ENCODE data around the gene CBL. TPM values are rescaled to one million over a fixed set of nuclear protein-coding genes. Genes with fewer than 3 reads are reported as not detected.

CBL gene
- total RNA-seq, 4 donors from 2014 or later, result 20.2 to 29.2 (median 25.1) TPM

GRCh38 chr11:119342362-119343130 lies 136.4 kb downstream of the CBL start:
- Histone ChIP-seq H3K9me3 (no peaks in the 10 kb centered on the region), H3K36me3 (no peaks in the 10 kb centered on the region), H3K27ac (no peak overlapping the region), H3K4me1 (peaks cover 0 to 45% (median 30%) of the 10 kb centered on the region in 3 donors), H3K27me3 (no peaks in the 10 kb centered on the region), H3K4me3 (no peak overlapping the region)
- TF ChIP-seq POLR2A (IDR thresholded peaks at IDR 0.05), result no peak
- no peak for ATAC-seq
- WGBS, 2 donors (ENCODE audit: low coverage in 1 of 2), result no CpG with 5 or more reads among the region's 10 CpGs

GRCh38 chr11:119343726-119344125 lies 137.6 kb downstream of the CBL start:
- TF ChIP-seq EP300 (IDR thresholded peaks at IDR 0.05) (no peak), CTCF (IDR thresholded peaks at IDR 0.05) (no peak), POLR2AphosphoS5 (IDR thresholded peaks at IDR 0.05) (no peak), POLR2A (IDR thresholded peaks at IDR 0.05) (no peak)
- H3K4me3 ChIP-seq, result no peak overlapping the region
- no peaks in the 10 kb centered on the region for H3K36me3 ChIP-seq
- no peak for ATAC-seq
- WGBS, 2 donors (ENCODE audit: low coverage in 1 of 2), result 73 to 95% methylated on average over 2 of the region's 7 CpGs
- peaks cover 0 to 34% (median 18%) of the 10 kb centered on the region in 3 donors for H3K4me1 ChIP-seq
- H3K27ac ChIP-seq, result no peak overlapping the region
- H3K27me3 ChIP-seq, result no peaks in the 10 kb centered on the region
- no peaks in the 10 kb centered on the region for H3K9me3 ChIP-seq

DNA sequence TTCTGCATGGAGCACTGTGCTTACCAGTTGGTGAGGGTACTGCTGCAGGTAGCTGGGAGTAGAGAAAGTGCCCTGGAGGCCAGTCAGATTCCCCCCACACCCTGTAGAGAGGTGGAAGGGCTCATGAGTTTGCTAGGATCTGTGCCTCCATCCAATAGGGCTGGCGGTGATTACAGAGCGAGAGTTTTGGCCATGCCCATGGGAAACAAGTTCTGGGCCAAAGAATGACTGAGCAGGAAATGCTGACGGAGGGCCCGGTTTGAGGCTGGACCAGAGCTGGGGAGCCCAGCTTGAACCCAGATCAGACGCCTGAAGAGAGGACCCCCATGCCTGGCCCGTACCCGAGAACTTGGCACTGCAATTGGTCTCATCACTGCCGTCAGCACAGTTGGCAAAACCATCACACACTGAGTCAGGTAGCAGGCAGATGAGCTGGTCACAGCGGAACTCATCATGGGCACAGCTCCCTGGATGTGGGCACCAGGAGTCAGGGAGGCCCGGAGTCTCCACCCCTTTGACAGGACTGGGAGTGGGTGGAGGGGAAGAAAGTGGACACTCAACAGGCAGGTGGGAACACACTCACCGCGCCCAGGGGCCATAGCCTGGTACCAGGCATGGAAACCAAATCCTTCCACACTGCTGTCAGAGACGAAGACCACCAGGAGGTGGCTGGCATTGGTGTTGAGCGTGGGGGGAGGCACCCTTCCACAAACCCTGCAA lies 138.3 kb downstream of the CBL start:
- Histone ChIP-seq H3K36me3 (no peaks in the 10 kb centered on the region), H3K27me3 (no peaks in the 10 kb centered on the region), H3K4me3 (no peak overlapping the region), H3K9me3 (no peaks in the 10 kb centered on the region), H3K27ac (no peak overlapping the region), H3K4me1 (peaks cover 0 to 26% (median 11%) of the 10 kb centered on the region in 3 donors)
- 93% methylated on average over 2 of the region's 14 CpGs; no CpG with 5 or more reads in 1 of the 2 donors for WGBS, 2 donors (ENCODE audit: low coverage in 1 of 2)
- ATAC-seq, result no peak
- TF ChIP-seq CTCF (IDR thresholded peaks at IDR 0.05) (no peak), EP300 (IDR thresholded peaks at IDR 0.05) (no peak), POLR2A (IDR thresholded peaks at IDR 0.05) (no peak), POLR2AphosphoS5 (IDR thresholded peaks at IDR 0.05) (no peak)

GRCh38 chr11:119345685-119346084 lies 139.5 kb downstream of the CBL start:
- TF ChIP-seq POLR2AphosphoS5 (IDR thresholded peaks at IDR 0.05) (no peak), EP300 (IDR thresholded peaks at IDR 0.05) (no peak), POLR2A (IDR thresholded peaks at IDR 0.05) (no peak), CTCF (IDR thresholded peaks at IDR 0.05) (no peak)
- no CpG with 5 or more reads among the region's 12 CpGs for WGBS, 2 donors (ENCODE audit: low coverage in 1 of 2)

GRCh38 chr11:119346605-119347004 lies 140.5 kb downstream of the CBL start, which contains the start of gene MFRP:
Gene MFRP, minus strand, starts transcription at chr11:119346705. Its CDS starts 192 bp downstream, at chr11:119346513.
- Histone ChIP-seq H3K36me3 (no peaks in the 10 kb centered on the region), H3K27ac (peak within 1 kb of the TSS in 1 of 4 donors; percentile 15), H3K9me3 (no peaks in the 10 kb centered on the region), H3K27me3 (no peaks in the 10 kb centered on the region), H3K4me3 (no peak within 1 kb of the TSS), H3K4me1 (peaks cover 0 to 6% (median 0%) of the 10 kb centered on the region in 3 donors)
- ATAC-seq, result no peak
- 31 to 50% methylated on average over 2 to 3 of the region's 6 CpGs for WGBS, 2 donors (ENCODE audit: low coverage in 1 of 2)
- TF ChIP-seq POLR2AphosphoS5 (IDR thresholded peaks at IDR 0.05) (no peak), EP300 (IDR thresholded peaks at IDR 0.05) (no peak), CTCF (IDR thresholded peaks at IDR 0.05) (no peak), POLR2A (IDR thresholded peaks at IDR 0.05) (no peak)

More at GRCh38 chr11:119345685-119346084, 139.5 kb downstream of the CBL start:
- Histone ChIP-seq H3K36me3 (no peaks in the 10 kb centered on the region), H3K27ac (no peak overlapping the region), H3K9me3 (no peaks in the 10 kb centered on the region), H3K4me3 (no peak overlapping the region), H3K27me3 (no peaks in the 10 kb centered on the region), H3K4me1 (peaks cover 0 to 14% (median 7%) of the 10 kb centered on the region in 3 donors)
- no peak for ATAC-seq
